Fibroblast of peridontal ligament (primary cell): ENCODE results near the gene TSPY8.
"Not testable (repeated sequence)": the region's sequence is repeated elsewhere in the genome, so short reads cannot be mapped to it uniquely, and the experiment has no call there.

Experiments used
- DNase-seq: peaks from one replicate; pipeline ENCODE4 v3.0.0-alpha.2; 2010; ENCODE audit errors: extremely low read depth

TSPY8 gene, protein sequence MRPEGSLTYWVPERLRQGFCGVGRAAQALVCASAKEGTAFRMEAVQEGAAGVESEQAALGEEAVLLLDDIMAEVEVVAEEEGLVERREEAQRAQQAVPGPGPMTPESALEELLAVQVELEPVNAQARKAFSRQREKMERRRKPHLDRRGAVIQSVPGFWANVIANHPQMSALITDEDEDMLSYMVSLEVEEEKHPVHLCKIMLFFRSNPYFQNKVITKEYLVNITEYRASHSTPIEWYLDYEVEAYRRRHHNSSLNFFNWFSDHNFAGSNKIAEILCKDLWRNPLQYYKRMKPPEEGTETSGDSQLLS

DNA sequence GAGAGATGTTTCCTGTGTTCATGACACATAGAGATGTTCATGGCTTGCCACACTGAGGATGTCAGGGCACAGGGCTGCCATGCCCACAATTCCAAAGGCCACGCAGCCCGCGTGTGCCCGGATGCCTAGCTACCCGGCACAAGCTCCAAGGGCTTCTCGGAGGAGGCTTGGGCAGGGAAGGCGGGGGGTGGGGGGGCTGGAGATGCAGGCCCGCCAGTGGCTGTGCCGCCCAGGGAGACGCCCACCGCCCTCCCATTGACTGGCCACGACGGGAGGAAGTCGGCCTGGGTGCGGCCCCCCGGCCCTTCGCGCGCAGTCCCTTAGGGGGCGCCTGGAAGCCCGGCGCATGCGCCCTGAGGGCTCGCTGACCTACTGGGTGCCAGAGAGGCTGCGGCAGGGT lies at the start of gene TSPY8:
Gene TSPY8, plus strand, starts transcription at position 301 of the 400 bp plus-strand sequence. Its CDS starts 46 bp downstream, at position 347.
- DNase-seq, result not testable (repeated sequence)

DNA sequence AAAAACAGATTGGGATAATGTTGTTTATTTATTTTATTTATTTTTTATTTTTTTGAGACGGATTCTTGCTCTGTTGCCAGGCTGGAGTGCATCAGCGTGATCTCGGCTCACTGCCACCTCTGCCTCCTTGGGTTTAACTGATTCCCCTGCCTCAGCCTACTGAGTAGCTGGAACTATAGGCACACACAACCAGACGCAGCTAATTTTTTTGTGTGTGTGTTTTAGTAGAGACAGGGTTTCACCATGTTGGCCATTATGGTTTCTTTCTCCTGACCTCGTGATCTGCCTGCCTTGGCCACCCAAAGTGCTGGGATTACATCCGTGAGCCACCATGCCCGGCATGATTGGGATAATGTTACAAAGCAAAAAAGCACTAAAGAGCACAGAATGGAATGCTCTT lies 36.6 kb upstream of the TSPY8 start:
- no peak for DNase-seq

DNA sequence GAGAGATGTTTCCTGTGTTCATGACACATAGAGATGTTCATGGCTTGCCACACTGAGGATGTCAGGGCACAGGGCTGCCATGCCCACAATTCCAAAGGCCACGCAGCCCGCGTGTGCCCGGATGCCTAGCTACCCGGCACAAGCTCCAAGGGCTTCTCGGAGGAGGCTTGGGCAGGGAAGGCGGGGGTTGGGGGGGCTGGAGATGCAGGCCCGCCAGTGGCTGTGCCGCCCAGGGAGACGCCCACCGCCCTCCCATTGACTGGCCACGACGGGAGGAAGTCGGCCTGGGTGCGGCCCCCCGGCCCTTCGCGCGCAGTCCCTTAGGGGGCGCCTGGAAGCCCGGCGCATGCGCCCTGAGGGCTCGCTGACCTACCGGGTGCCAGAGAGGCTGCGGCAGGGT lies 20.4 kb upstream of the TSPY8 start, which contains the start of gene TSPY4:
Gene TSPY4, plus strand, starts transcription at position 301 of the 400 bp plus-strand sequence. Its CDS starts 46 bp downstream, at position 347.
- not testable (repeated sequence) for DNase-seq

DNA sequence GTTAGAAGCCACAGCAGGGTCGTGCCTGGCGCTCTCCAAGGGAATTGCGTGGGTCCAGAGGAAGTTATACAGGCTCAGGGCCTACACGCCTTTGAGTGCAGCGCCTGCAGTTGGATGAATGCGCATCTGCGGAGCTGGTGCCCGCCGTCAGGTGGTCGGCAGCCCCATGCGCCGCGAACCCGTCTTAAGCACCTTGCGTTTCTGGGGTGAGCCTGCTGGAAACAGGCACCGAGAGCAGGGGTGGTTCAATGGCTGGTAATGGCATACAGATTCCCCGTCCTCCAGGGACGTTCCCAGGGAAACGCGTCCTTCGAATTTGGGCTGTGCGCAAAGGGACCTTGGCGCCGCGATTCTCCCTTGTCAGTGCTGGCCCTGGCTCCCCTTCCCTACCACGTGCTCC lies 38.9 kb downstream of the TSPY8 start:
- DNase-seq, result not testable (repeated sequence)

DNA sequence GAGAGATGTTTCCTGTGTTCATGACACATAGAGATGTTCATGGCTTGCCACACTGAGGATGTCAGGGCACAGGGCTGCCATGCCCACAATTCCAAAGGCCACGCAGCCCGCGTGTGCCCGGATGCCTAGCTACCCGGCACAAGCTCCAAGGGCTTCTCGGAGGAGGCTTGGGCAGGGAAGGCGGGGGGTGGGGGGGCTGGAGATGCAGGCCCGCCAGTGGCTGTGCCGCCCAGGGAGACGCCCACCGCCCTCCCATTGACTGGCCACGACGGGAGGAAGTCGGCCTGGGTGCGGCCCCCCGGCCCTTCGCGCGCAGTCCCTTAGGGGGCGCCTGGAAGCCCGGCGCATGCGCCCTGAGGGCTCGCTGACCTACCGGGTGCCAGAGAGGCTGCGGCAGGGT lies 40.5 kb downstream of the TSPY8 start, which contains the start of gene TSPY3:
Gene TSPY3, plus strand, starts transcription at position 301 of the 400 bp plus-strand sequence. Its CDS starts 46 bp downstream, at position 347.
- DNase-seq, result not testable (repeated sequence)
